Measurements from ENCODE around the gene SUGCT. TPM values are rescaled to one million over a fixed set of nuclear protein-coding genes. Genes with fewer than 3 reads are reported as not detected.

Gene SUGCT
- total RNA-seq, 6 donors from 2014 or later: 1.4 to 3.1 (median 1.7) TPM; not detected in 1

GRCh38 chr7:40873248-40873647 lies 738.4 kb downstream of the SUGCT start:
- 88 to 89% methylated on average over 3 of the region's 3 CpGs for WGBS, 2 donors
- DNase-seq (no peak), ATAC-seq (ENCODE audit: low FRiP score in 2 of 2) (no peak)

GRCh38 chr7:40874756-40875155 lies 740.0 kb downstream of the SUGCT start:
- Histone ChIP-seq H3K36me3 (no peaks in the 10 kb centered on the region), H3K9me3 (no peaks in the 10 kb centered on the region), H3K4me1 (no peaks in the 10 kb centered on the region), H3K4me3 (no peak overlapping the region), H3K27ac (no peak overlapping the region), H3K27me3 (no peaks in the 10 kb centered on the region)
- DNase-seq (no peak), ATAC-seq (ENCODE audit: low FRiP score in 2 of 2) (no peak)
- WGBS, 2 donors: 80 to 85% methylated on average over 4 of the region's 4 CpGs
- TF ChIP-seq CTCF (IDR thresholded peaks at IDR 0.05) (no peak), POLR2AphosphoS5 (IDR thresholded peaks at IDR 0.05) (no peak), EP300 (IDR thresholded peaks at IDR 0.05) (no peak), POLR2A (IDR thresholded peaks at IDR 0.05) (no peak)

More at GRCh38 chr7:40873248-40873647, 738.4 kb downstream of the SUGCT start:
- H3K27ac ChIP-seq: no peak overlapping the region
- no peaks in the 10 kb centered on the region for H3K27me3 ChIP-seq
- H3K36me3 ChIP-seq: no peaks in the 10 kb centered on the region
- TF ChIP-seq POLR2A (IDR thresholded peaks at IDR 0.05): no peak
- TF ChIP-seq POLR2AphosphoS5 (IDR thresholded peaks at IDR 0.05): no peak
- TF ChIP-seq EP300 (IDR thresholded peaks at IDR 0.05): no peak
- no peak for TF ChIP-seq CTCF (IDR thresholded peaks at IDR 0.05)
- H3K4me1 ChIP-seq: no peaks in the 10 kb centered on the region
- no peak overlapping the region for H3K4me3 ChIP-seq
- H3K9me3 ChIP-seq: no peaks in the 10 kb centered on the region

GRCh38 chr7:40876601-40877000 lies 741.8 kb downstream of the SUGCT start:
- Histone ChIP-seq H3K4me3 (no peak overlapping the region), H3K27ac (no peak overlapping the region), H3K4me1 (no peaks in the 10 kb centered on the region), H3K9me3 (no peaks in the 10 kb centered on the region), H3K36me3 (no peaks in the 10 kb centered on the region), H3K27me3 (no peaks in the 10 kb centered on the region)
- DNase-seq (no peak), ATAC-seq (ENCODE audit: low FRiP score in 2 of 2) (no peak)
- 79 to 93% methylated on average over 3 of the region's 3 CpGs for WGBS, 2 donors
- no peak for TF ChIP-seq EP300 (IDR thresholded peaks at IDR 0.05)
- TF ChIP-seq CTCF (IDR thresholded peaks at IDR 0.05): no peak
- TF ChIP-seq POLR2AphosphoS5 (IDR thresholded peaks at IDR 0.05): no peak
- TF ChIP-seq POLR2A (IDR thresholded peaks at IDR 0.05): no peak

GRCh38 chr7:40879941-40880543 lies 745.2 kb downstream of the SUGCT start:
- Histone ChIP-seq H3K4me3 (no peak overlapping the region), H3K9me3 (no peaks in the 10 kb centered on the region), H3K27ac (no peak overlapping the region), H3K4me1 (no peaks in the 10 kb centered on the region), H3K27me3 (no peaks in the 10 kb centered on the region), H3K36me3 (no peaks in the 10 kb centered on the region)
- ATAC-seq (ENCODE audit: low FRiP score in 2 of 2): no peak
- no peak for TF ChIP-seq POLR2A (IDR thresholded peaks at IDR 0.05)
- TF ChIP-seq EP300 (IDR thresholded peaks at IDR 0.05): no peak
- no peak for TF ChIP-seq CTCF (IDR thresholded peaks at IDR 0.05)
- TF ChIP-seq POLR2AphosphoS5 (IDR thresholded peaks at IDR 0.05): no peak
- no peak for DNase-seq
- WGBS, 2 donors: 43 to 75% methylated on average over 1 of the region's 1 CpG

- ATAC-seq (ENCODE audit: low FRiP score in 2 of 2) (no peak), DNase-seq (no peak)
- Histone ChIP-seq H3K4me1 (no peaks in the 10 kb centered on the region), H3K9me3 (no peaks in the 10 kb centered on the region), H3K27me3 (no peaks in the 10 kb centered on the region), H3K27ac (no peak overlapping the region), H3K36me3 (no peaks in the 10 kb centered on the region), H3K4me3 (no peak overlapping the region)
- 5 to 51% methylated on average over 1 of the region's 1 CpG for WGBS, 2 donors
- no peak for TF ChIP-seq POLR2AphosphoS5 (IDR thresholded peaks at IDR 0.05)
- no peak for TF ChIP-seq EP300 (IDR thresholded peaks at IDR 0.05)
- no peak for TF ChIP-seq POLR2A (IDR thresholded peaks at IDR 0.05)
Measured at GRCh38 chr7:40880581-40880980, 745.8 kb downstream of the SUGCT start.
